C4-2B (cell line): Measurements from ENCODE around the gene ARHGAP45.

Experiments used
- CTCF ChIP-seq: fragments of 450-650 bp; conservative IDR thresholded peaks from 2 replicates; pipeline ENCODE4 v1.5.1; 2017; ENCODE audit warnings: mild to moderate bottlenecking
- ZFX ChIP-seq: fragments of 450-650 bp; IDR thresholded peaks from 2 replicates; pipeline ENCODE4 v1.6.1; 2017

- no peak for TF ChIP-seq CTCF
- no peak for TF ChIP-seq ZFX
Measured at GRCh38 chr19:1051791-1052190, 15.2 kb upstream of the ARHGAP45 start.
